Superior temporal gyrus (tissue), 1 donor: ENCODE measurements around the gene RNF10.
"Not testable (repeated sequence)": the region's sequence is repeated elsewhere in the genome, so short reads cannot be mapped to it uniquely, and the experiment has no call there.

Source experiments
- DNase-seq: peaks from one replicate; pipeline ENCODE4 v3.0.0-alpha.2; 2016; ENCODE audit errors: extremely low spot score

The RNF10 gene

DNA sequence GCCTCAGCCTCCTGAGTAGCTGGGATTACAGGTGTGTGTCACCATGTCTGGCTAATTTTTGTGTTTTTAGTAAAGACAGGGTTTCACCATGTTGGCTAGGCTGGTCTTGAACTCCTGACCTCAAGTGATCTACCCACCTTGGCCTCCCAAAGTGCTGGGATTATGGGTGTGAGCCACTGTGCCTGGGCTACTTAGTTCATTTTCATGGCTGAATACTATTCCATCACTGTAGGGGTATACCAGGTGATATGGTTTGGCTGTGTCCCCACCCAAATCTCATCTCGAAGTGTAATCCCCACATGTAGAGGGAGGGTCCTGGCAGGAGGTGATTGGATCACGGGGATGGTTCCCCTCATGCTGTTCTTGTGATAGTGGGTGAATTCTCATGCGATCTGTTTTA lies 83.0 kb downstream of the RNF10 start:
- not testable (repeated sequence) for DNase-seq

DNA sequence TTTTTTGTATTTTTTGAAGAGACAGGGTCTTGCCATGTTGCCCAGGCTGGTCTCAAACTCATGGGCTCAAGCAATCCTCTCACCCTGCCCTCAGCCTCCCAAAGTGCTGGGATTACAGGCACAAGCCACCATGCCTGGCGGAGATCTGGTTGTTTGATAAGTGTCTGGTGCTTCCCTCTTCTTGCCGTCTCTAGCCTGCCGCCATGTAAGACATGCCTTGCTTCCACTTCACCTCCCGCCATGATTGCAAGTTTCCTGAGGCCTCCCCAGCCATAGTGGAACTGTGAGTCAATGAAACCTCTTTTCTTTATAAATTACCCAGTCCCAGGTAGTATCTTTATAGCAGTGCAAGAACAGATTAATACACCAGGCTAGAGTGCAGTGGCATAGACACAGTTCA lies 83.6 kb downstream of the RNF10 start:
- DNase-seq = not testable (repeated sequence)

DNA sequence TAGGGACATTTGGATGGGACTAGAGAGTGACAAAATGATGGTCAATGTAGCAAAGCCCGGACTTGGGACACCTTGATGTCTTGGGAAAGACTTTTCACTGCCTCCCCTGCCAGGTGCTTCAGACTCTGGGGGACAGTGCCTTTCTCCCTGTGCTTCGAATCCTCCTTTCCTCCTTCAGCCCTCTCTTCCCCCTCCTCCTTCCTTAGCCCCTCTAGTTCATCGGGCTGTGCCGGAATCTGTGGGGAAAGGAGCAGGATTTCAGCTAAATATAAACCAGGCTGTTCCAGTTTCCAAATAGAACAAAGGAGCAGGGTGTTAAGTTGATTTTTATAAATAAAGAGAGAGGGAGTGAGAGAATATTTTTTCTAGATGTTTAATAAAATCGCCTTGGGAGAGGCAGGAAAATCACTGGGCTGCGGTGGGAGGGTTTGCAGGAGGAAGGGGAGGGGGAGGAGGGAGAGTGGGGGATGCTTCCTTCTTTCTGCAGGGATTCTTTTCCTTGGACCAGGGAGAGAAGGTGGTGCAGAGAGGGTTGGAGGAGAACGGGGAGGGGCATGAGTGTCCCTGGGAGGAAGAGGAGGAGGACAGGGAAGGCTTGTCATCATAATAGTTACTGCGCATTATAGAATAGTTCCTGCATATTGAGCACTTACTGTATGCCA lies 84.9 kb downstream of the RNF10 start:
- peak; percentile 61 for DNase-seq

DNA sequence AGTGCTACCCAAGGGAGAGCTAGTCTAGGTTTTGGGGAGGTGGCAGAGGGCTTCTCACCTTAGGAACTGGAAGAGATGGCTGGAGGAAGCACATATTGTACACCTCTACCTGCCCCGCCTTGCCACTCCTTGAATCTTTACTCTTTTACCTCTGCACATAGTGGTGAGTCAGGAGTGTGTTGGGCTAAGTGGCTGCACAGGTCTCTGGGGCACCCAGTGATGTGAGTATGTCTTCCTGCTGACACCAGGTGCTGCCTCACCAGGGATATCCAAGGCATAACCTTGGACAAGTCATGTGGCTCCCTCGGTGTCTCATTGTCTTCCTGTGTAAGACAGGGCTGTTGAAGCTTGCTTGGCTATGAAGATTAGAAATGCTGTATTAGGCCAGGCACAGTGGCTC lies 86.5 kb downstream of the RNF10 start:
- DNase-seq = no peak

DNA sequence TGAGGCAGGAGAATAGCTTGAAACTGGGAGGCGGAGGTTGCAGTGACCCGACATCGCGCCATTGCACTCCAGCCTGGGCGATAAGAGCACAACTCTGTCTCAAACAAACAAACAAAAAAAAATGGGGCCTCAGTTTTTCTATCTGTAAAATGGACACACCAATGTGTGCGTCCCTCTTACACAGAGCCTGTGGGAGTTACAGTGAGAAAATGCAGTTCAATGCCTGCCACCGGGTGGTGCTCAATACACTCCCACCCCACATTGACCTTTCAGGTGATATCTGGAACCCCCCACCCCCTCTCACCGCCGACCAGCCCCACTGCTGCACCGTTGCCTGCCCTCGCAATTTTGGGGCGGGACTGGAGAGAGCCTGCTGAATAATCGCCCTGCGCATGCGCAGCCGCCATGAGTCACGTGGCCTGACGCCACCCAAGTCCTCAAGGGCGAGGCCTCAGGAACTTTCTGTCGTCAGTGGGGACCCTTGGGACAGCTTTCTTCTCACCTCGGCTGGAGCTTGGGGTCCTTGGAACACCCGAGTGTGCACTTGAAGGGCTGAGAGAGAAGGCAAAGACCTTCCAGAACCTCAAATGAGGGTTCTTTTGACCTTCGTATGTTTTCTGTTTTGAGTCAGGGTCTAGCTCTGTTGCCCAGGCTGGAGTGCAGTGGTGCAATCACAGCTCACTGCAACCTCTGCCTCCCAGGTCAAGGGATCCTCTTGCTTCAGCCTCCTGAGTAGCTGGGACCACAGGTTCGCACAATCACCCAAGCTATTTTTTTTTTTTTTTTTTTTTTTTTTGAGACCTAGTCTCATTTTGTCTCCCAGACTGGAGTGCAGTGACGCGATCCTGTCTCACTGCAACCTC lies 91.6 kb downstream of the RNF10 start:
- DNase-seq = no peak
